GDM1 (cell line): ENCODE measurements around the gene URI1.

Experiments used
- DNase-seq: peaks from one replicate; lab custom pipeline; 2025; lab: John Stamatoyannopoulos, UW

URI1 gene

GRCh38 chr19:30059741-30060457 lies 117.9 kb downstream of the URI1 start:
- DNase-seq: no peak

GRCh38 chr19:30060531-30061222 lies 118.6 kb downstream of the URI1 start:
- no peak for DNase-seq

- no peak for DNase-seq
These were observed 119.4 kb downstream of the URI1 start for GRCh38 chr19:30061223-30062064.

GRCh38 chr19:30062065-30062906 lies 120.2 kb downstream of the URI1 start:
- DNase-seq: no peak

- no peak for DNase-seq
These were observed 121.0 kb downstream of the URI1 start for GRCh38 chr19:30062907-30063649.

- DNase-seq: no peak
These were observed 121.8 kb downstream of the URI1 start for GRCh38 chr19:30063650-30064347.

- no peak for DNase-seq
These were observed 122.3 kb downstream of the URI1 start for GRCh38 chr19:30064348-30064699.

GRCh38 chr19:30064771-30065494 lies 122.9 kb downstream of the URI1 start:
- no peak for DNase-seq

- DNase-seq: no peak
These were observed 123.9 kb downstream of the URI1 start for GRCh38 chr19:30065680-30066606.
